ENCODE results near the gene PNP.

- TF ChIP-seq REST (IDR thresholded peaks at IDR 0.05; ENCODE audit: low read depth, low read length) (no peak), ATF3 (IDR thresholded peaks at IDR 0.05; ENCODE audit: borderline replicate concordance, extremely low read depth, low read depth, low read length) (no peak), PAX8 (IDR thresholded peaks at IDR 0.05) (no peak), EZH2 (IDR thresholded peaks at IDR 0.05; ENCODE audit: borderline replicate concordance, control insufficient read depth, low read depth, low read length) (no peak), TCF3 (IDR thresholded peaks at IDR 0.05; ENCODE audit: borderline replicate concordance, insufficient read depth, low read depth, low read length) (no peak), EGR1 (IDR thresholded peaks at IDR 0.05; ENCODE audit: borderline replicate concordance in 1 of 2, low read depth in 2 of 2, low read length in 2 of 2) (no peak), TAF1 (IDR thresholded peaks at IDR 0.05; ENCODE audit: borderline replicate concordance, low read depth, low read length) (no peak), CBX3 (IDR thresholded peaks at IDR 0.05; ENCODE audit: borderline replicate concordance, low read depth) (no peak), EP300 (IDR thresholded peaks at IDR 0.05; ENCODE audit: borderline replicate concordance in 1 of 2, control insufficient read depth in 1 of 2, low read depth in 2 of 2, low read length in 2 of 2) (no peak), MTA2 (IDR thresholded peaks at IDR 0.05; ENCODE audit: low read depth) (no peak), CBX5 (IDR thresholded peaks at IDR 0.05; ENCODE audit: low read depth) (no peak), SMAD1 (IDR thresholded peaks at IDR 0.05; ENCODE audit: low read depth, partially characterized antibody) (no peak)
- TF ChIP-seq, protein P1, sequence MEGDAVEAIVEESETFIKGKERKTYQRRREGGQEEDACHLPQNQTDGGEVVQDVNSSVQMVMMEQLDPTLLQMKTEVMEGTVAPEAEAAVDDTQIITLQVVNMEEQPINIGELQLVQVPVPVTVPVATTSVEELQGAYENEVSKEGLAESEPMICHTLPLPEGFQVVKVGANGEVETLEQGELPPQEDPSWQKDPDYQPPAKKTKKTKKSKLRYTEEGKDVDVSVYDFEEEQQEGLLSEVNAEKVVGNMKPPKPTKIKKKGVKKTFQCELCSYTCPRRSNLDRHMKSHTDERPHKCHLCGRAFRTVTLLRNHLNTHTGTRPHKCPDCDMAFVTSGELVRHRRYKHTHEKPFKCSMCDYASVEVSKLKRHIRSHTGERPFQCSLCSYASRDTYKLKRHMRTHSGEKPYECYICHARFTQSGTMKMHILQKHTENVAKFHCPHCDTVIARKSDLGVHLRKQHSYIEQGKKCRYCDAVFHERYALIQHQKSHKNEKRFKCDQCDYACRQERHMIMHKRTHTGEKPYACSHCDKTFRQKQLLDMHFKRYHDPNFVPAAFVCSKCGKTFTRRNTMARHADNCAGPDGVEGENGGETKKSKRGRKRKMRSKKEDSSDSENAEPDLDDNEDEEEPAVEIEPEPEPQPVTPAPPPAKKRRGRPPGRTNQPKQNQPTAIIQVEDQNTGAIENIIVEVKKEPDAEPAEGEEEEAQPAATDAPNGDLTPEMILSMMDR (IDR thresholded peaks at IDR 0.05 in 2 of 3, conservative IDR thresholded peaks at IDR 0.05 in 1 of 3; ENCODE audit: control insufficient read depth in 2 of 3, extremely low read depth in 1 of 3, insufficient read depth in 1 of 3, low read depth in 3 of 3, low read length in 3 of 3) = no peak
- TF ChIP-seq, protein P2, sequence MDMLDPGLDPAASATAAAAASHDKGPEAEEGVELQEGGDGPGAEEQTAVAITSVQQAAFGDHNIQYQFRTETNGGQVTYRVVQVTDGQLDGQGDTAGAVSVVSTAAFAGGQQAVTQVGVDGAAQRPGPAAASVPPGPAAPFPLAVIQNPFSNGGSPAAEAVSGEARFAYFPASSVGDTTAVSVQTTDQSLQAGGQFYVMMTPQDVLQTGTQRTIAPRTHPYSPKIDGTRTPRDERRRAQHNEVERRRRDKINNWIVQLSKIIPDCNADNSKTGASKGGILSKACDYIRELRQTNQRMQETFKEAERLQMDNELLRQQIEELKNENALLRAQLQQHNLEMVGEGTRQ (IDR thresholded peaks at IDR 0.05; ENCODE audit: borderline replicate concordance, low read depth, low read length) = no peak
Measured at GRCh38 chr14:20440882-20441281, 28.3 kb upstream of the PNP start.
